Neural cell (in vitro differentiated cells): ENCODE results near the gene SUGCT. TPM values are rescaled to one million over a fixed set of nuclear protein-coding genes. Genes with fewer than 3 reads are reported as not detected.

Source experiments
- H2AFZ ChIP-seq: fragments of 200-600, 300-800 bp; sonication (generic), shearing (Covaris generic); 2 replicates; pipeline ENCODE4 v1.6.0; 2014; ENCODE audit warnings: low read depth, mild to moderate bottlenecking, antibody characterized with exemption, low read length, moderate library complexity
- H3F3A ChIP-seq: fragments of 200-600 bp; shearing (Covaris generic); 2 replicates; pipeline ENCODE4 v1.6.1; 2016; ENCODE audit warnings: mild to moderate bottlenecking, moderate library complexity, mixed read lengths, antibody characterized with exemption, low read length; ENCODE audit not compliant: insufficient read depth, poor library complexity, severe bottlenecking
- H3K27ac ChIP-seq: fragments of 200-600, 300-800 bp; sonication (generic), shearing (Covaris generic); 2 replicates; pipeline ENCODE4 v1.5.1; 2014; ENCODE audit warnings: mild to moderate bottlenecking, low read length, moderate library complexity
- H3K27me3 ChIP-seq: fragments of 300-800, 200-600 bp; sonication (generic), shearing (Covaris generic); 2 replicates; pipeline ENCODE4 v1.6.0; 2014; ENCODE audit warnings: mild to moderate bottlenecking, low read depth, low read length, moderate library complexity; ENCODE audit not compliant: insufficient read depth
- H3K36me3 ChIP-seq: fragments of 300-800, 200-600 bp; sonication (generic), shearing (Covaris generic); 2 replicates; pipeline ENCODE4 v1.5.1; 2014; ENCODE audit warnings: mild to moderate bottlenecking, antibody characterized with exemption, low read length, moderate library complexity; ENCODE audit not compliant: insufficient read depth
- H3K4me2 ChIP-seq: fragments of 300-800, 200-600 bp; sonication (generic), shearing (Covaris generic); 2 replicates; pipeline ENCODE4 v1.6.0; 2014; ENCODE audit warnings: mild to moderate bottlenecking, low read length
- H3K4me3 ChIP-seq: fragments of 300-800, 200-600 bp; sonication (generic), shearing (Covaris generic); 2 replicates; pipeline ENCODE4 v1.5.1; 2014; ENCODE audit warnings: mild to moderate bottlenecking, low read length, moderate library complexity
- H3K79me2 ChIP-seq: fragments of 200-600 bp; shearing (Covaris generic); replicated peaks from 2 replicates; pipeline ENCODE4 v1.6.0; 2014; ENCODE audit warnings: mild to moderate bottlenecking, low read length, moderate library complexity; ENCODE audit not compliant: insufficient read depth
- H3K9ac ChIP-seq: fragments of 300-800, 200-600 bp; sonication (generic), shearing (Covaris generic); 2 replicates; pipeline ENCODE4 v1.6.1; 2016; ENCODE audit warnings: mild to moderate bottlenecking, low read length, mixed read lengths
- H3K9me2 ChIP-seq: fragments of 200-600 bp; shearing (Covaris generic); 2 replicates; pipeline ENCODE4 v1.6.1; 2016; ENCODE audit warnings: mild to moderate bottlenecking, low read length, mixed read lengths; ENCODE audit not compliant: insufficient read depth
- H3K9me3 ChIP-seq: fragments of 200-600, 300-800 bp; sonication (generic), shearing (Covaris generic); 2 replicates; pipeline ENCODE4 v1.6.1; 2016; ENCODE audit warnings: mild to moderate bottlenecking, mixed run types, low read length, moderate library complexity, mixed read lengths
- H4K20me1 ChIP-seq: fragments of 200-600 bp; shearing (Covaris generic); 2 replicates; pipeline ENCODE4 v1.6.1; 2016; ENCODE audit warnings: mild to moderate bottlenecking, mixed run types; ENCODE audit not compliant: insufficient read depth
- CTCF ChIP-seq: fragments of 450-650 bp; IDR thresholded peaks from 2 replicates; pipeline ENCODE4 v1.5.1; 2014; ENCODE audit warnings: antibody characterized with exemption, mild to moderate bottlenecking, moderate library complexity; ENCODE audit not compliant: poor library complexity, severe bottlenecking
- EP300 ChIP-seq: fragments of 450-650 bp; conservative IDR thresholded peaks from 2 replicates; pipeline ENCODE4 v1.6.1; 2014; ENCODE audit warnings: antibody characterized with exemption, mild to moderate bottlenecking, moderate library complexity; ENCODE audit not compliant: poor library complexity, severe bottlenecking
- EZH2 ChIP-seq: fragments of 200-600, 300-800 bp; shearing (Covaris generic), sonication (generic); IDR thresholded peaks from 2 replicates; pipeline ENCODE4 v1.6.1; 2014; ENCODE audit warnings: antibody characterized with exemption, low read length, borderline replicate concordance, mild to moderate bottlenecking; ENCODE audit not compliant: insufficient read depth, poor library complexity, severe bottlenecking
- MXI1 ChIP-seq: fragments of 450-650 bp; conservative IDR thresholded peaks from 2 replicates; pipeline ENCODE4 v1.6.1; 2014; ENCODE audit warnings: antibody characterized with exemption, mild to moderate bottlenecking; ENCODE audit not compliant: poor library complexity, severe bottlenecking
- POLR2AphosphoS5 ChIP-seq: IDR thresholded peaks from 2 replicates; pipeline ENCODE4 v1.6.1; 2012
- RAD21 ChIP-seq: fragments of 450-650 bp; conservative IDR thresholded peaks from 2 replicates; pipeline ENCODE4 v1.6.1; 2014; ENCODE audit warnings: antibody characterized with exemption, mild to moderate bottlenecking, moderate library complexity
- REST ChIP-seq: IDR thresholded peaks from 2 replicates; pipeline ENCODE4 v1.6.1; 2012; ENCODE audit warnings: borderline replicate concordance
- SMC3 ChIP-seq: fragments of 450-650 bp; conservative IDR thresholded peaks from 2 replicates; pipeline ENCODE4 v1.6.1; 2014; ENCODE audit warnings: antibody characterized with exemption, mild to moderate bottlenecking, moderate library complexity; ENCODE audit not compliant: poor library complexity
- TAF1 ChIP-seq: IDR thresholded peaks from 2 replicates; pipeline ENCODE4 v1.6.1; 2012; ENCODE audit warnings: low read depth
- polyA plus RNA-seq: library from polyadenylated mRNA; depleted of rRNA; stranded (reverse); fragments of >200 nt; gene quantifications from 2 replicates; pipeline ENCODE4 v1.2.3, GENCODE V29; 2014

The SUGCT gene
- polyA plus RNA-seq, 1 donor from 2014 or later, result not detected

GRCh38 chr7:40234666-40235065, 99.9 kb downstream of the SUGCT start:
- Histone ChIP-seq H3K27ac (no peak overlapping the region), H2AFZ (no peak overlapping the region), H3K9ac (no peak overlapping the region), H3K27me3 (no peaks in the 10 kb centered on the region), H3K9me2 (no peaks in the 10 kb centered on the region), H4K20me1 (no peaks in the 10 kb centered on the region), H3K9me3 (no peaks in the 10 kb centered on the region), H3K4me2 (no peak overlapping the region), H3F3A (no peaks in the 10 kb centered on the region), H3K36me3 (no peaks in the 10 kb centered on the region), H3K4me3 (no peak overlapping the region), H3K79me2 (no peaks in the 10 kb centered on the region)
- TF ChIP-seq EP300 (no peak), SMC3 (no peak)

GRCh38 chr7:40237731-40238130, 102.9 kb downstream of the SUGCT start:
- Histone ChIP-seq H3K9me3 (no peaks in the 10 kb centered on the region), H3F3A (no peaks in the 10 kb centered on the region), H3K4me3 (no peak overlapping the region), H3K27me3 (no peaks in the 10 kb centered on the region), H3K9me2 (no peaks in the 10 kb centered on the region), H4K20me1 (no peaks in the 10 kb centered on the region), H3K27ac (no peak overlapping the region), H3K4me2 (no peak overlapping the region), H3K36me3 (no peaks in the 10 kb centered on the region), H3K79me2 (no peaks in the 10 kb centered on the region), H2AFZ (no peak overlapping the region), H3K9ac (no peak overlapping the region)
- TF ChIP-seq SMC3 (no peak), TAF1 (no peak), REST (no peak), EP300 (no peak), EZH2 (no peak), RAD21 (no peak), CTCF (no peak), POLR2AphosphoS5 (no peak), MXI1 (no peak)

GRCh38 chr7:40239755-40240303, 105.0 kb downstream of the SUGCT start:
- Histone ChIP-seq H3K9ac (no peak overlapping the region), H3K79me2 (no peaks in the 10 kb centered on the region), H3K27me3 (no peaks in the 10 kb centered on the region), H3F3A (no peaks in the 10 kb centered on the region), H4K20me1 (no peaks in the 10 kb centered on the region), H3K9me3 (no peaks in the 10 kb centered on the region), H3K4me2 (no peak overlapping the region), H3K27ac (no peak overlapping the region), H2AFZ (no peak overlapping the region), H3K4me3 (no peak overlapping the region), H3K9me2 (no peaks in the 10 kb centered on the region), H3K36me3 (no peaks in the 10 kb centered on the region)
- TF ChIP-seq MXI1 (no peak), EP300 (no peak), RAD21 (no peak), POLR2AphosphoS5 (no peak), SMC3 (no peak)
